Measurements from ENCODE around the gene TGFB1.
"Not testable (repeated sequence)": the region's sequence is repeated elsewhere in the genome, so short reads cannot be mapped to it uniquely, and the experiment has no call there.

The TGFB1 gene

GRCh38 chr19:41384351-41384750 lies 30.6 kb upstream of the TGFB1 start:
- DNase-seq (ENCODE audit: low read depth in 2 of 2): no peak
- H3K4me3 ChIP-seq (replicated peaks in 1 of 2; ENCODE audit: low read depth in 2 of 2, low read length in 2 of 2): no peak overlapping the region
- no peak for TF ChIP-seq CTCF (IDR thresholded peaks at IDR 0.05; ENCODE audit: low read depth, low read length)

GRCh38 chr19:41381536-41381935 lies 27.8 kb upstream of the TGFB1 start:
- DNase-seq (ENCODE audit: low read depth in 2 of 2); H3K4me3 ChIP-seq (replicated peaks in 1 of 2; ENCODE audit: low read depth in 2 of 2, low read length in 2 of 2): not testable (repeated sequence)

- TF ChIP-seq CTCF (IDR thresholded peaks at IDR 0.05; ENCODE audit: low read depth, low read length): no peak
- no peak overlapping the region for H3K4me3 ChIP-seq (replicated peaks in 1 of 2; ENCODE audit: low read depth in 2 of 2, low read length in 2 of 2)
- no peak for DNase-seq (ENCODE audit: low read depth in 2 of 2)
These were observed 24.4 kb upstream of the TGFB1 start for GRCh38 chr19:41377977-41378709.

- no peak for DNase-seq (ENCODE audit: low read depth in 2 of 2)
- H3K4me3 ChIP-seq (replicated peaks in 1 of 2; ENCODE audit: low read depth in 2 of 2, low read length in 2 of 2): peak overlapping the region; percentile 58 to 62
- TF ChIP-seq CTCF (IDR thresholded peaks at IDR 0.05; ENCODE audit: low read depth, low read length): no peak
These were observed 23.3 kb upstream of the TGFB1 start for GRCh38 chr19:41376998-41377365.

GRCh38 chr19:41376241-41376997 lies 22.7 kb upstream of the TGFB1 start, which contains the start of gene TMEM91:
Gene TMEM91 (plus strand): TSS chr19:41376533. CDS start chr19:41378310, 1,777 bp downstream.
- no peak for TF ChIP-seq CTCF (IDR thresholded peaks at IDR 0.05; ENCODE audit: low read depth, low read length)
- peak within 1 kb of the TSS; percentile 58 to 62 for H3K4me3 ChIP-seq (replicated peaks in 1 of 2; ENCODE audit: low read depth in 2 of 2, low read length in 2 of 2)
- DNase-seq (ENCODE audit: low read depth in 2 of 2): peak; percentile 42

- no peak overlapping the region for H3K4me3 ChIP-seq (replicated peaks in 1 of 2; ENCODE audit: low read depth in 2 of 2, low read length in 2 of 2)
- TF ChIP-seq CTCF (IDR thresholded peaks at IDR 0.05; ENCODE audit: low read depth, low read length): no peak
- DNase-seq (ENCODE audit: low read depth in 2 of 2): peak; percentile 87 to 96
These were observed 20.3 kb upstream of the TGFB1 start for GRCh38 chr19:41373993-41374392.

- DNase-seq (ENCODE audit: low read depth in 2 of 2): no peak
- no peak for TF ChIP-seq CTCF (IDR thresholded peaks at IDR 0.05; ENCODE audit: low read depth, low read length)
- no peak overlapping the region for H3K4me3 ChIP-seq (replicated peaks in 1 of 2; ENCODE audit: low read depth in 2 of 2, low read length in 2 of 2)
These were observed 18.8 kb upstream of the TGFB1 start for GRCh38 chr19:41372501-41372900.
